Testis (tissue), 3 donors: ENCODE measurements around the gene HSD3B1. TPM values are rescaled to one million over a fixed set of nuclear protein-coding genes. Genes with fewer than 3 reads are reported as not detected.

Experiments used
- DNase-seq: peaks from one replicate; pipeline ENCODE4 v3.0.0-alpha.2; 2019
- H3K27ac ChIP-seq, 2 donors: fragments of 200-600 bp; sonication (generic); one replicate each; pipeline ENCODE4 v1.5.1; 2019
- H3K27me3 ChIP-seq: fragments of 200-600 bp; sonication (generic); one replicate; pipeline ENCODE4 v1.5.1; 2019
- H3K36me3 ChIP-seq: fragments of 200-600 bp; sonication (generic); one replicate; pipeline ENCODE4 v1.5.1; 2017; ENCODE audit warnings: low read depth; ENCODE audit errors: missing control alignments
- H3K4me1 ChIP-seq: fragments of 200-600 bp; sonication (generic); one replicate; pipeline ENCODE4 v1.5.1; 2019
- H3K4me3 ChIP-seq, 2 donors: fragments of 200-600 bp; sonication (generic); one replicate each; pipeline ENCODE4 v1.5.1; 2017 to 2019
- H3K9me3 ChIP-seq: fragments of 200-600 bp; sonication (generic); one replicate; pipeline ENCODE4 v1.5.1; 2017
- POLR2A ChIP-seq: fragments of 450-650 bp; IDR thresholded peaks from one replicate; pipeline ENCODE4 v1.6.1; 2017; ENCODE audit warnings: antibody characterized with exemption, mild to moderate bottlenecking, moderate library complexity
- WGBS, 2 donors: methylation state at CpG; one replicate each; pipeline ENCODE4 v1.1.5; 2018; 5-methylcytosine and 5-hydroxymethylcytosine counted together
- intact Hi-C: fragments of 100-400 bp; cut with DNase I; formaldehyde crosslinking; loops from one replicate; pipeline ENCODE4 v1.15.1; 2023; ENCODE audit warnings: low total_unique reads
- polyA plus RNA-seq: library from polyadenylated mRNA; stranded (reverse); fragments of 350-450 nt; fragmentation: Illumina TruSeq; extraction: RNeasy Lipid Tissue Mini Kit (QIAGEN cat#74804); gene quantifications from one replicate; pipeline ENCODE4 v1.2.3, GENCODE V29; 2014; ENCODE audit warnings: low read depth, low replicate concordance; ENCODE audit not compliant: insufficient read depth
- total RNA-seq, 2 donors: library from RNA; depleted of rRNA; stranded (reverse); fragments of >200 nt; gene quantifications; one replicate each; pipeline ENCODE4 v1.2.3, GENCODE V29; 2016
- TF ChIP-seq, protein P1 (sequence below), 3 experiments: fragments of 450-650 bp in 2 of 3; fragments of 200-600 bp in 1 of 3; sonication (generic) in 1 of 3; IDR thresholded peaks; one replicate each; pipeline ENCODE4 v1.5.1; 2016 to 2019; ENCODE audit warnings: antibody characterized with exemption in 3 of 3, mild to moderate bottlenecking in 2 of 3, moderate library complexity in 1 of 3

HSD3B1 gene
- total and polyA plus RNA-seq, 3 donors from 2014 or later = 0.24 TPM; not detected in 2

DNA sequence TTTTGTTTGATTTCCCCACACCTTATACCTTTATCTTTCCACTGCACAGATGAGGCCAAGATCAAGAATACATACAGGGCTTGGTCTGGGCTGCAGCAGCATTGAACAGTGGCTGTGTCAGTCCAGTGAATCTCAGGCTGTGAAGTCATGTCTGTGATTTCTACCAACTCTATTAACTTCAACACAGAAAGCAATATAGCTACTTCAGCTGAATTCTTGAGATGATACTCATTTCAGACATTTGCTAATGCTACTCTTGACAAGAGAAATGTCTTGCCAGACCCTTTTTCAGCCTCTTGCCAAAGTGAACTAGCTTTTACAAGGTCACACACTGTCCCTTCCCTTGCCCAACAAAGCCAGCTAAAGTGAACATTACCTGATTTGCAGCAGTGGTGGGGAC, 25.1 kb upstream of the HSD3B1 start:
- Histone ChIP-seq H3K4me3 (no peak overlapping the region), H3K27ac (no peak overlapping the region), H3K36me3 (no peaks in the 10 kb centered on the region), H3K4me1 (peaks cover 13% of the 10 kb centered on the region), H3K9me3 (no peaks in the 10 kb centered on the region), H3K27me3 (no peaks in the 10 kb centered on the region)
- DNase-seq = no peak
- intact Hi-C loops = no loop called here
- TF ChIP-seq, protein P1, sequence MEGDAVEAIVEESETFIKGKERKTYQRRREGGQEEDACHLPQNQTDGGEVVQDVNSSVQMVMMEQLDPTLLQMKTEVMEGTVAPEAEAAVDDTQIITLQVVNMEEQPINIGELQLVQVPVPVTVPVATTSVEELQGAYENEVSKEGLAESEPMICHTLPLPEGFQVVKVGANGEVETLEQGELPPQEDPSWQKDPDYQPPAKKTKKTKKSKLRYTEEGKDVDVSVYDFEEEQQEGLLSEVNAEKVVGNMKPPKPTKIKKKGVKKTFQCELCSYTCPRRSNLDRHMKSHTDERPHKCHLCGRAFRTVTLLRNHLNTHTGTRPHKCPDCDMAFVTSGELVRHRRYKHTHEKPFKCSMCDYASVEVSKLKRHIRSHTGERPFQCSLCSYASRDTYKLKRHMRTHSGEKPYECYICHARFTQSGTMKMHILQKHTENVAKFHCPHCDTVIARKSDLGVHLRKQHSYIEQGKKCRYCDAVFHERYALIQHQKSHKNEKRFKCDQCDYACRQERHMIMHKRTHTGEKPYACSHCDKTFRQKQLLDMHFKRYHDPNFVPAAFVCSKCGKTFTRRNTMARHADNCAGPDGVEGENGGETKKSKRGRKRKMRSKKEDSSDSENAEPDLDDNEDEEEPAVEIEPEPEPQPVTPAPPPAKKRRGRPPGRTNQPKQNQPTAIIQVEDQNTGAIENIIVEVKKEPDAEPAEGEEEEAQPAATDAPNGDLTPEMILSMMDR (IDR thresholded peaks at IDR 0.05) = no peak
- no peak for TF ChIP-seq POLR2A

DNA sequence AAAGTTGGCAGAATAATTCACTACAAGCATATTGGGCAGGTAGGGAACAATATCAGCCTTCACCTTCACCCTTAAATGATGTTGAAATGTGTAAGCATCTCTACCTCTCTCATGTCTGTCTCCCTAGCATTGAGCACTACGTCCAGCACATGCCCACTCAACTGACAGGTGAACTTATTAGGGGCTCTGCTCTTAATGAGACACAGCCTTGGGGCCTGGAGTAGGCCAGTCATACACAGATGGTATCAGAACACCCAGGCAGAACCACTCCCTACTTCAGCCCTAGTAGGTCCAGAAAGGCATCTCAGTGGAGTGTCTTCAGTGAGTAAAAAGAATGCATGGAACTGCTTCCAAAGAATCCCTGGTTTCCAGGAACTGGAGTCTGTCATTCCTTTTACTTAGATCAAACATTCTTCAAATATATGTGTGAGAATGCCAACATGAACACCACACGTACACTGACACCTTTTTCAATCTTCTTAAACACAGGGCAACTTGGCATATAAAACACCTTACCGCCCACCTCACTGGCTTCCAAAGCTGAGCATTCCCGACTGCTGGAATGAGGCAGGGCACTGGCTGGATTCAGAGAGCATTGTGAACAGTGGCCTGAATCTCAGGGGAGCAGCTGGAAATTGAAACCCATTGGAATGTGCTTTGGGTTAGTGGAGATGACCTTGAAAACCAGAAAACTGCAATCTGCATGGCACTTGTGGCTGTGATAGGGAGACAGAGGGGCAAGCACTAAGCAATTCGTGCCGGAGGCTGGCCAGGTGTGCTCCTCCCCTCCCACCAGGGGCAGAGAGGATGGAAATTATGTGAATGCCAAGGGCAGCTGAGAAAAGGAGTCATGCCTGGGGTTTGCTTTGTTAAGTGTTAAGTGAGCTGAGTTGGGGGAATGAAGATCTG, 24.2 kb upstream of the HSD3B1 start:
- 53 to 67% methylated on average over 6 of the region's 6 CpGs for WGBS, 2 donors
- H3K4me3 ChIP-seq = no peak overlapping the region
- DNase-seq = no peak
- intact Hi-C loops = no loop called here
- no peaks in the 10 kb centered on the region for H3K9me3 ChIP-seq
- no peak overlapping the region for H3K27ac ChIP-seq
- no peak for TF ChIP-seq POLR2A
- TF ChIP-seq, protein P1 (IDR thresholded peaks at IDR 0.05) = no peak
- H3K27me3 ChIP-seq = no peaks in the 10 kb centered on the region
- peaks cover 13% of the 10 kb centered on the region for H3K4me1 ChIP-seq
- no peaks in the 10 kb centered on the region for H3K36me3 ChIP-seq

- no peak for DNase-seq
- TF ChIP-seq POLR2A = no peak
- TF ChIP-seq, protein P1 (IDR thresholded peaks at IDR 0.05) = no peak
- Histone ChIP-seq H3K9me3 (no peaks in the 10 kb centered on the region), H3K4me1 (peaks cover 13% of the 10 kb centered on the region), H3K27me3 (no peaks in the 10 kb centered on the region), H3K4me3 (no peak overlapping the region), H3K27ac (no peak overlapping the region), H3K36me3 (no peaks in the 10 kb centered on the region)
- WGBS, 2 donors = 73 to 85% methylated on average over 6 of the region's 6 CpGs
- intact Hi-C loops = no loop called here
These were observed 23.4 kb upstream of the HSD3B1 start for GRCh38 chr1:119483441-119484200.

DNA sequence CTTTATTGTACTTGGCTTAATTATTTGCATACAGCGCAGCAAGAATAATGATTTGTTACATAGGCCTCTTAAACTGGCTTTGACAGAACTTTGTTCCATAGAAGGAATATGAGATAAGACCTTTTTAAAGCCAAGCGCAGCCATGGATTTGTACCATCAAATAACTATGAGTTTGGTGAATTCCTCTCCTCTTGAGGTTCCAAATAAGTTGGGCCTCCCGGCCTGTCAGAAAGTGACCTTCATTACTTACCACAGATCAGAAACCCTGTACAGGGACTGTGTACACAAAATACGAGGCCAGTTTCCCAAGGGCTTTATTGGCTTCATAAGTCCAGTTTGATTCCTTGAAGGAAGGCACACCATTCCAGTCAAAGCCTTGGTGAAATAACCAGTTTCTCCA, 21.8 kb upstream of the HSD3B1 start:
- intact Hi-C loops = no loop called here
- DNase-seq = no peak
- TF ChIP-seq, protein P1 (IDR thresholded peaks at IDR 0.05) = no peak
- Histone ChIP-seq H3K4me3 (no peak overlapping the region), H3K9me3 (no peaks in the 10 kb centered on the region), H3K4me1 (peaks cover 13% of the 10 kb centered on the region), H3K36me3 (no peaks in the 10 kb centered on the region), H3K27me3 (no peaks in the 10 kb centered on the region), H3K27ac (no peak overlapping the region)
- 89 to 92% methylated on average over 4 of the region's 4 CpGs for WGBS, 2 donors
